Measurements from ENCODE around the gene JDP2. TPM values are rescaled to one million over a fixed set of nuclear protein-coding genes. Genes with fewer than 3 reads are reported as not detected.

Gene JDP2, protein sequence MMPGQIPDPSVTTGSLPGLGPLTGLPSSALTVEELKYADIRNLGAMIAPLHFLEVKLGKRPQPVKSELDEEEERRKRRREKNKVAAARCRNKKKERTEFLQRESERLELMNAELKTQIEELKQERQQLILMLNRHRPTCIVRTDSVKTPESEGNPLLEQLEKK
- 76.2 and 85.6 TPM in 2 replicates for total RNA-seq

DNA sequence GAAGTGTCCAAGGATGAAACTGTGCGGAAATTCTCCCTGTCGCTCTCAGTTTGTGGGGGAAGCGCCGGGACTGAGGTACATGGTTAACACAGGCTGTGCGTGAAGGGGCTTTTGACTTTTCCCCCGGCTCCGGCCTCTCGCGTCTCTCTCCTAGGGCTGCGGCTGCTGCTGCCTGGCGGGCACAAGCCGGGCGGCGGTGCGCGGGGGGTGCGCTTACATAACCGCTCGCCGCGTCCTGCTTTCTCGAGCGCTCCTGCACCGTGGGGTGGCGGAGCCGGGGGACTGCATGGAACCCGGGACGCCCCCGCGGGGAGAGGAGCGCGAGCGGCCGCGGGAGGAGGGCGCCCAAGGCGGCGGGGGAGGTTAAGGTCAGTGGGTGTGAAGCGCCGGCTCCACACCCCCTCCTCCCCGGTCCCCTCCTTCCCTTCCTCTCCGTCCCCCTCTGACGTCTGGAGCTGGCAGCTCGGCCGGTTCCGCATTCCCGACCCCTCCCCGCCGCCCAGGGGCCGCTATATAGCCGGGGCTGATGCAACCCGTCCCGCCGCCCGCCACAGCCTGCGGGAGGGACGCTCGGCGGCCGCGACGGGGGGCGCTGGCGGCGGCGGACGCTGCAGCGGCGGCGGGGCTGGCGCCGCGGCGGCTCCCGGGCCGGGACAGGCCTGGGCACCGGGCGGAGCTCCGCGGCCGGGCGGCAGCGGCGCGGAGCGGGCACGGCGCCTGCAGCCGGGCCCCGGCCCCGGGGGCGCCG is at the start of gene JDP2:
Gene JDP2 (plus strand): TSS at position 541 of the 748 bp plus-strand sequence. CDS start 9,899 bp downstream, outside the sequence.

GRCh38 chr14:75522224-75522982 is 94.6 kb downstream of the JDP2 start, which contains the start of gene BATF:
Gene BATF (plus strand): TSS chr14:75522469. CDS start chr14:75522683, 214 bp downstream.

Other genes with a start within 250 kb of the JDP2 start
- 13.8 and 37.3 TPM in 2 replicates for gene FOS, start 149.2 kb upstream of the JDP2 start, total RNA-seq
- not detected in 2 replicates for gene BATF, start 94.4 kb downstream of the JDP2 start, total RNA-seq
- gene FLVCR2, start 150.6 kb downstream of the JDP2 start, total RNA-seq, result 0.71 and 0.92 TPM in 2 replicates
- 7.4 and 8.0 TPM in 2 replicates for gene ERG28, start 232.9 kb downstream of the JDP2 start, total RNA-seq
- gene TTLL5, start 233.2 kb downstream of the JDP2 start, total RNA-seq, result 14.8 and 17.5 TPM in 2 replicates